Tibial artery (tissue), 4 donors: ENCODE results near the gene MIPOL1.

Source experiments
- DNase-seq, 2 donors: peaks; one replicate each; pipeline ENCODE4 v3.0.0-alpha.2; 2019
- H3K27ac ChIP-seq, 2 donors: fragments of 200-600 bp; sonication (generic) in 1 of 2; 1 replicate in 1 of 2; 2 replicates in 1 of 2; pipeline ENCODE4 v1.5.1; 2018 to 2019; ENCODE audit warnings: mild to moderate bottlenecking in 1 of 2
- H3K27me3 ChIP-seq, 2 donors: fragments of 200-600 bp; sonication (generic) in 1 of 2; one replicate each; pipeline versions ENCODE4 v1.5.1 to v1.6.0; 2016 to 2019
- H3K36me3 ChIP-seq, 3 donors: fragments of 200-600 bp; sonication (generic) in 2 of 3; one replicate each; pipeline ENCODE4 v1.5.1; 2016 to 2019; ENCODE audit warnings: mild to moderate bottlenecking in 2 of 3
- H3K4me1 ChIP-seq, 4 donors: fragments of 200-600 bp; sonication (generic) in 2 of 4; 1 replicate in 3 of 4; 2 replicates in 1 of 4; pipeline ENCODE4 v1.5.1; 2016 to 2019
- H3K4me3 ChIP-seq, 2 donors: fragments of 200-600 bp; sonication (generic) in 1 of 2; 1 replicate in 1 of 2; 2 replicates in 1 of 2; pipeline ENCODE4 v1.5.1; 2018 to 2019; ENCODE audit warnings: mild to moderate bottlenecking in 2 of 2
- H3K9me3 ChIP-seq, 3 donors: fragments of 200-600 bp; sonication (generic) in 1 of 3; one replicate each; pipeline ENCODE4 v1.5.1; 2016 to 2019
- CTCF ChIP-seq, 2 experiments: fragments of 200-600 bp in 1 of 2; fragments of 450-650 bp in 1 of 2; IDR thresholded peaks; one replicate each; pipeline ENCODE4 v1.5.1; 2017 to 2019; ENCODE audit warnings: antibody characterized with exemption in 2 of 2, mild to moderate bottlenecking in 1 of 2, moderate library complexity in 1 of 2
- intact Hi-C: fragments of 100-400 bp; cut with DNase I; formaldehyde crosslinking; loops from one replicate; pipeline ENCODE4 v1.15.0; 2023; ENCODE audit warnings: low total_unique reads

MIPOL1 gene

GRCh38 chr14:37437490-37437889 is 239.8 kb downstream of the MIPOL1 start:
- no peak for DNase-seq
- H3K4me3 ChIP-seq, result no peak overlapping the region
- peaks cover 0 to 7% (median 5%) of the 10 kb centered on the region in 3 donors for H3K36me3 ChIP-seq
- TF ChIP-seq CTCF (IDR thresholded peaks at IDR 0.05), result no peak
- H3K4me1 ChIP-seq, result no peaks in the 10 kb centered on the region
- intact Hi-C loops, result no loop called here
- no peaks in the 10 kb centered on the region for H3K27me3 ChIP-seq
- H3K27ac ChIP-seq, result no peak overlapping the region
- H3K9me3 ChIP-seq, result no peaks in the 10 kb centered on the region

- H3K4me1 ChIP-seq, result no peaks in the 10 kb centered on the region
- intact Hi-C loops, result no loop called here
- no peak overlapping the region for H3K27ac ChIP-seq
- no peaks in the 10 kb centered on the region for H3K9me3 ChIP-seq
- no peak overlapping the region for H3K4me3 ChIP-seq
- no peak for DNase-seq
- TF ChIP-seq CTCF (IDR thresholded peaks at IDR 0.05), result no peak
- no peaks in the 10 kb centered on the region for H3K27me3 ChIP-seq
- peaks cover 0 to 7% (median 5%) of the 10 kb centered on the region in 3 donors for H3K36me3 ChIP-seq
Observed at GRCh38 chr14:37438444-37438843, 240.7 kb downstream of the MIPOL1 start.

GRCh38 chr14:37443461-37443860 is 245.7 kb downstream of the MIPOL1 start:
- TF ChIP-seq CTCF (IDR thresholded peaks at IDR 0.05), result no peak
- Histone ChIP-seq H3K4me1 (no peaks in the 10 kb centered on the region), H3K27ac (no peak overlapping the region), H3K9me3 (no peaks in the 10 kb centered on the region), H3K36me3 (peaks cover 0 to 5% (median 0%) of the 10 kb centered on the region in 3 donors), H3K4me3 (no peak overlapping the region), H3K27me3 (no peaks in the 10 kb centered on the region)
- intact Hi-C loops, result no loop called here
- DNase-seq, result no peak

- Histone ChIP-seq H3K27me3 (no peaks in the 10 kb centered on the region), H3K27ac (no peak overlapping the region), H3K4me1 (no peaks in the 10 kb centered on the region), H3K4me3 (no peak overlapping the region), H3K36me3 (no peaks in the 10 kb centered on the region), H3K9me3 (no peaks in the 10 kb centered on the region)
- DNase-seq, result no peak
- intact Hi-C loops, result no loop called here
- TF ChIP-seq CTCF (IDR thresholded peaks at IDR 0.05), result no peak
Observed at GRCh38 chr14:37447883-37448391, 250.2 kb downstream of the MIPOL1 start.

- no peak overlapping the region for H3K27ac ChIP-seq
- DNase-seq, result no peak
- intact Hi-C loops, result no loop called here
- no peaks in the 10 kb centered on the region for H3K4me1 ChIP-seq
- H3K36me3 ChIP-seq, result no peaks in the 10 kb centered on the region
- H3K9me3 ChIP-seq, result no peaks in the 10 kb centered on the region
- no peak for TF ChIP-seq CTCF (IDR thresholded peaks at IDR 0.05)
- no peaks in the 10 kb centered on the region for H3K27me3 ChIP-seq
- H3K4me3 ChIP-seq, result no peak overlapping the region
Observed at GRCh38 chr14:37452323-37452722, 254.6 kb downstream of the MIPOL1 start.

- Histone ChIP-seq H3K4me3 (no peak overlapping the region), H3K9me3 (no peaks in the 10 kb centered on the region), H3K27me3 (no peaks in the 10 kb centered on the region), H3K4me1 (no peaks in the 10 kb centered on the region), H3K36me3 (no peaks in the 10 kb centered on the region), H3K27ac (no peak overlapping the region)
- intact Hi-C loops, result no loop called here
- no peak for DNase-seq
- TF ChIP-seq CTCF (IDR thresholded peaks at IDR 0.05), result no peak
Observed at GRCh38 chr14:37453985-37454384, 256.2 kb downstream of the MIPOL1 start.
